Stimulated activated CD4-positive, alpha-beta T cell treated with anti-CD3 and anti-CD28 coated beads, TNF-alpha, amount 100 ng/mL, for 4 hours (primary cell): ENCODE data around the gene EDC4.
"Not testable (repeated sequence)": the region's sequence is repeated elsewhere in the genome, so short reads cannot be mapped to it uniquely, and the experiment has no call there.

Experiments used
- DNase-seq, 3 experiments: peaks; one replicate each; pipeline ENCODE4 v3.0.0-alpha.2; 2020; ENCODE audit warnings: low read depth in 3 of 3

EDC4 gene, protein sequence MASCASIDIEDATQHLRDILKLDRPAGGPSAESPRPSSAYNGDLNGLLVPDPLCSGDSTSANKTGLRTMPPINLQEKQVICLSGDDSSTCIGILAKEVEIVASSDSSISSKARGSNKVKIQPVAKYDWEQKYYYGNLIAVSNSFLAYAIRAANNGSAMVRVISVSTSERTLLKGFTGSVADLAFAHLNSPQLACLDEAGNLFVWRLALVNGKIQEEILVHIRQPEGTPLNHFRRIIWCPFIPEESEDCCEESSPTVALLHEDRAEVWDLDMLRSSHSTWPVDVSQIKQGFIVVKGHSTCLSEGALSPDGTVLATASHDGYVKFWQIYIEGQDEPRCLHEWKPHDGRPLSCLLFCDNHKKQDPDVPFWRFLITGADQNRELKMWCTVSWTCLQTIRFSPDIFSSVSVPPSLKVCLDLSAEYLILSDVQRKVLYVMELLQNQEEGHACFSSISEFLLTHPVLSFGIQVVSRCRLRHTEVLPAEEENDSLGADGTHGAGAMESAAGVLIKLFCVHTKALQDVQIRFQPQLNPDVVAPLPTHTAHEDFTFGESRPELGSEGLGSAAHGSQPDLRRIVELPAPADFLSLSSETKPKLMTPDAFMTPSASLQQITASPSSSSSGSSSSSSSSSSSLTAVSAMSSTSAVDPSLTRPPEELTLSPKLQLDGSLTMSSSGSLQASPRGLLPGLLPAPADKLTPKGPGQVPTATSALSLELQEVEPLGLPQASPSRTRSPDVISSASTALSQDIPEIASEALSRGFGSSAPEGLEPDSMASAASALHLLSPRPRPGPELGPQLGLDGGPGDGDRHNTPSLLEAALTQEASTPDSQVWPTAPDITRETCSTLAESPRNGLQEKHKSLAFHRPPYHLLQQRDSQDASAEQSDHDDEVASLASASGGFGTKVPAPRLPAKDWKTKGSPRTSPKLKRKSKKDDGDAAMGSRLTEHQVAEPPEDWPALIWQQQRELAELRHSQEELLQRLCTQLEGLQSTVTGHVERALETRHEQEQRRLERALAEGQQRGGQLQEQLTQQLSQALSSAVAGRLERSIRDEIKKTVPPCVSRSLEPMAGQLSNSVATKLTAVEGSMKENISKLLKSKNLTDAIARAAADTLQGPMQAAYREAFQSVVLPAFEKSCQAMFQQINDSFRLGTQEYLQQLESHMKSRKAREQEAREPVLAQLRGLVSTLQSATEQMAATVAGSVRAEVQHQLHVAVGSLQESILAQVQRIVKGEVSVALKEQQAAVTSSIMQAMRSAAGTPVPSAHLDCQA (N-terminal part only)

DNA sequence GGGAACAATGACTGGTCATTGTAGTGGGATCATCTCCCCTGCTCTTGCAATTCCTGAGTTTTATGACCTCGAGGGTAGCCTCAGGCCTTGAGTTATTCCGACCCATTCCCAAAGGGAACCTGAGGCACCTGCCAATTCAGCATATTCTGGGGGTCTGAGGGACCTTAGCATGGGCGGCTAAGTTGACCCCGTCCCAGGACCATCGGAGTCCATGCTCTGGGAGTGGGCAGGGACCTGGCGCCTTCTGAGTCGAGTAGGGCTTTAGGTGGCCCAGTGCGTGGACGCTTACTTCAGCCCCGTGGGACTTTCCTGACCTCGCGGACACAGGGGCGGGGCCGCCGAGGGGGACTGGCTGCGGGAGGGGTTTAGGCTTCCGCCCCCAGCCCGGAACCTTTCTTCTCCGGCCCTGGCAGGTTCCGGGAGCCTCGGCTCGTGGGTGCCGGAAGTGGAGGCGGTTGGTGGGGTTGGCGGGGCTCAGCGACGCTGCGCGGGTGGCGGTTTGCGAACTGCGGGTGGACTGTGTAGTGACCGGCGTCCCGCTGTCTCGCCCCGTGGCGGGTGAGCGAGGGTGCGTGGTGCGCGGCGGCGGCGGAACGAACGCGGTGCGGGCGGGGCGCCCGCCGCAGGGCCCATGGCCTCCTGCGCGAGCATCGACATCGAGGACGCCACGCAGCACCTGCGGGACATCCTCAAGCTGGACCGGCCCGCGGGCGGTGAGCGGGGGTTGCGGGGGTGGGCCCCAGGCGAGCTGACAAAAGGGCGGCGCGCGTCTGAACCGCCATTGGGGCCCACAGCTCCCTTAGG, at the start of gene EDC4:
Gene EDC4 (plus strand): TSS at position 422 of the 804 bp plus-strand sequence. CDS start 210 bp downstream, at position 632.
- DNase-seq, result peak; percentile 81 to 88 (median 82)

DNA sequence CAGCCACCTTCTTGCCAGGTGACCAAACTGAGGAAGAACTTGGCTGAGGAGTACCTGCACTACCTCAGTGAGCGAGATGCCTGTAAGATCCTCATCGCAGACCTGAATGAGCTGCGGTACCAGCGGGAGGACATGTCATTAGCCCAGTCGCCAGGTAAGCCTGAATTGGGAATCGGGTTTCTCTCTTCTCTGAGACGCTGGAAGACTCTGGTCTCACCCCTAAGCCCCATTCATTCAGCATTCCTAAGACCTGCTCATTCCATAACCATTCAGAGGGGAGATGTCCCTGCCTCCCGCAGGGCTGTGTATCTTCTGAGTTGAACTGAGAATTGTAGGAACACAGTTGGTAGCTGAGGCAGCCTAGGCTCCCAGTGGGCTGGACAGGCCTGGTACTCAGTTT, 47.7 kb upstream of the EDC4 start:
- DNase-seq, result no peak

DNA sequence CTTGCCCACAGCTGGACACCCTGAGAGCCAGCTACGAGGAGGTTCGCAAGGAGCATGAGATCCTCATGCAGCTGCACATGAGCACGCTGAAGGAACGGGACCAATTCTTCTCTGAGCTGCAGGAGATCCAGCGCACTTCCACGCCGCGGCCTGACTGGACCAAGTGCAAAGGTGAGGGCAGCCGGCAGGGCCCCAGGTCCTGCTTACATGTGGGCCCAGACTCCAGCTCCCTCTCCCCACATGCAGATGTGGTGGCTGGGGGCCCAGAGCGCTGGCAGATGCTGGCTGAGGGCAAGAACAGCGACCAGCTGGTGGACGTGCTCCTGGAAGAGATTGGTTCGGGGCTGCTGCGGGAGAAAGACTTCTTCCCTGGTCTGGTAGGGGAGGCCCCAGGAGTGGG, 46.9 kb upstream of the EDC4 start:
- DNase-seq, result no peak

DNA sequence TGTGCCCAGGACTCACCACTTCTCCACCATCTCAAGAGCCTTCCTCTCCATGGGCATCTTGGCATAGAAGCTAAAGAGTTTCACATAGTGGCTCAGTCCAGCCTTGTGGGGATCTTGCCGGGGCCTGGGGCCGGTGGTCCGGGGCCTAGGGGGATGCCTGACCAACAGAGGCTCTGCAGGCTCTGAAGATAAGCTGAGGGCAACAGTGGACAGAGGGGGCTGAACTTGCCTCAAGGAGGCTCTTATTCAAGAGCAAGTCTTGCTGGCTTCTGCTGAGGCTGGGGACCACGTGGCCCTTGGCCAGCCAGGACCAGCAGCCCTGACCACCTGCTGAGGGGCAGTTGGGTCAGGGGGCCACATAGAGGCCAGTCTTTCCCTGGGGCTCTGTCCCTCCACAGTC, 44.2 kb upstream of the EDC4 start:
- no peak for DNase-seq

DNA sequence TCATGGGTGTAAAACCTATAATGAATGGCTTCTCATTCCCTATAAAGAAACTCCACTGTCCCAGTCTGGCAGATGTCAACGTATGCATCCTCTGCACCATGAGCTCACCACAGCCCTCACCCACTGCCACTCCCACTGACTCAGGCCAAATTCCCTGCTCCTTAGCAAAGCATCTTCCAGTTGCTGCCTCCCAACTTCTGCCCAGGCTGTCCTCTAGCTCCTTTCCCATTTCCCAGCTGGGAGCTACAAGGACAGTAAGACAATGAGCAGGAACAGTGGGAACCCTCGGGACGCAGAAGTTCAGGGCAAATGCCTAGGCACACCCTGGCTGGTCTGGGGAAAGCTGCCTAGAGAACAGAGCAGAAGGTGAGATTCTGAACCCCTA, 39.8 kb upstream of the EDC4 start:
- DNase-seq, result no peak

DNA sequence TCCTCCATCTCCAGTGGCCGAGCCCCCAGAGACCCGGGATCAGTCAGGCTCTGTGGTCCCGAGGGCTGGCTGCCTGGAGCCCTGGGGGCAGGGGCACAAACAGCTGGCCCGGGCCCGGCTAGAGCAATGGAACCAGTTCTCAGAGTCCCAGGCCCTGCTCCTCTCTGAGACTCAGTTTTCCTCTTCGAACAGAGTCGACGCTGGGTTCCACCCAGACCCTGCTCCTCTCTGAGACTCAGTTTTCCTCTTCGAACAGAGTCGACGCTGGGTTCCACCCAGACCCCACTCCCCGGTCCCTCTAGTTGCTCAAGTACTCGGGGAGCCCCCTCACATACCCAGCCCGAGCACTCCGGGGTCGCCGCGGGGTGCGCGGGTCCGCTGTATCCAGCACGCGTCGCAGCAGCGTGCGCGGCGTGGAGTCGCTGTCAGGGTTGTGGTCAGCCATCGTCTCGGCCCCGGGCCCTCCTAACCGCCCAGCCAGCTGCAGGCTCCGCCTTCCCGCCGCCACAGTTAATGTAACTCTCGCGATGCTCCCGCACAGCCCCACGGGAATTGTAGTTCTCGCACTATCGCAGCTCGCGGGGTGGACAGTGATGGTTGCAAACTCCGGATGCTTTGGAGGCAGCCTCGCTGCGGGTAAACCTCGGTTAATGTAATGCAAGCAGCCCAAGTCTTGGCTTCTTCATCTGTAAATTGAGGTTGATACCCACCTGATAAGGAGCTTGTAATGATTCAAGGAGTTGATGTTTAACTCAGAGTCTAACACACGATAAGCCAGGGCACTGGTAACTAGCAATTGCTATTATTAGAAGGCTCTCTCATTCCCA, 39.2 kb upstream of the EDC4 start:
- peak; percentile 80 to 87 (median 86) for DNase-seq

DNA sequence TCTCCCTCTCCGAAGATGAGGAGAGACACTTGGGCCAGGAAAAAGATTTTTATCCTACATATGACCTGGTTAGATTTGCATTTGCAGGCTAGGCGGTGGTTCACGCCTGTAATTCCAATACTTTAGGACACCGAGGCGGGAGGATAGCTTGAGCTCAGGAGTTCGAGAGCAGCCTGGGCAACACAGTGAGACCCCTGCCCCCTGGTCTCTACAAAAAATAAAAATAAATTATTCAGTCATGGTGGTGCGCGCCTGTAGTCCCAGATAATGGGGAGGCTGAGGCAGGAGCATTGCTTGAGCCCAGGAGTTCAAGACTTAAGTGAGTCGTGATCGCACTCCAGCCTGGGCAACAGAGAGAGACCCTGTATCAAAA, 38.6 kb upstream of the EDC4 start:
- DNase-seq, result no peak

DNA sequence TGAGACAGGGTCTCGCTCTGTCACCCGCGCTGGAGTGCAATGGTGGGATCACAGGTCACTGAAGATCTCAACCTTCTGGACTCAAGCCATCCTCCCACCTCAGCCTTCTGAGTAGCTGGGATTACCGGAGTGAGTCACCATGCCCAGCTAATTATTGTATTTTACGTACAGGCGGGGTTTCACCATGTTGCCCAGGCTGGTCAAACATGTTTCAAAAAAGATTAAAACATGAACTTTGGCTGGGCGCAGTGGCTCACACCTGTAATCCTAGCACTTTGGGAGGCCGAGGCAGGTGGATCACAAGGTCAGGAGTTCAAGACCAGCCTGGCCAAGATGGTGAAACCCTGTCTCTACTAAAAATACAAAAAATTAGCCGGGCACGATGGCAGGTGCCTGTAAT, 35.7 kb upstream of the EDC4 start:
- not testable (repeated sequence) for DNase-seq

DNA sequence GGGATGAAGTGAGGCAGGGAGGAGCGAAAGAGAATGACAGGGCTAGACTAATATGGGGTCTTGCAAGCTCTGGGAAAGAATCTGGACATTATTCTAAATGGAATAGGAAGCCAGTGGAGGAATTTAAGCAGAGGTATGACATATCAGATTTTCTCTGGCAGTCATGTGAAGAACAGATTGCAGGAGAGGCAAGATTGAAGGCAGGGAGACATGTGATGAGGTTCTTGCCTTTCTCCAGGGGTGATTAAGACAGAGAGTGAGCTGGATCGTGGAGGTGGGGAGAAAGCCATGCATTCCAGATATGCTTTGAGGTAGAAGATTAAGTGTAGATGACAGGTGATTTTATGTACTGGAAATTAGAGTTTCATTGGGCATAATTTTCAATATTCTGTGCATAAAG, 35.0 kb upstream of the EDC4 start:
- DNase-seq, result no peak

DNA sequence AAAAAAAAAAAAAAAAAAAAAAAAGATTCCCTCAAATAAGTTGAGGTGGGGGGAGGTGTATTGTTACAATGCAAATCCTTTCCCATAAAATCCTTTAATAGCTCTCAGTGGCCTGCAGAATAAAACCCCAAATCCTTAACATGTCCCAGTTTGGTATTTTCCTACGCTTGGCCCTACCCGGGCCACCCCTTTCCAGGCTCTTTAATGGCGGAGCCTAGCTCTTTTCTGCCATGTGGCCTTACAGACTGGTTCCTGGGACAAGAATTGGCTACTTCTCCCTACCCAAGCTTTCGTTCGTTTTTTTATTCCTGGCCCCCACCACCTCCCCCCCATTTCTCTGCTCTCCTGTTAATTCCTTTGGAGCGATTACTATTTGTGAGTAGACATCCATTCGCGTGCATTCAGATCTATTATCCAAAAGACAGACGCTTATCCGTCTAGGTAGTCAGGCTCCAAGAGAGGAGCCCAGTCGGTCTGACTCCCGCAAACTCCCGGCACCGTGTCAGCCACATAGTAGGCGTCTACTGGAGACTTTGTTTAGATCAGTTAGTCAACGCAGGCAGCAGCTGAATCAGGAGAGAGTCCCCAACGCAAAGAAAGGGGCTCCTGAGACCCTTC, 31.5 kb upstream of the EDC4 start:
- DNase-seq, result no peak

DNA sequence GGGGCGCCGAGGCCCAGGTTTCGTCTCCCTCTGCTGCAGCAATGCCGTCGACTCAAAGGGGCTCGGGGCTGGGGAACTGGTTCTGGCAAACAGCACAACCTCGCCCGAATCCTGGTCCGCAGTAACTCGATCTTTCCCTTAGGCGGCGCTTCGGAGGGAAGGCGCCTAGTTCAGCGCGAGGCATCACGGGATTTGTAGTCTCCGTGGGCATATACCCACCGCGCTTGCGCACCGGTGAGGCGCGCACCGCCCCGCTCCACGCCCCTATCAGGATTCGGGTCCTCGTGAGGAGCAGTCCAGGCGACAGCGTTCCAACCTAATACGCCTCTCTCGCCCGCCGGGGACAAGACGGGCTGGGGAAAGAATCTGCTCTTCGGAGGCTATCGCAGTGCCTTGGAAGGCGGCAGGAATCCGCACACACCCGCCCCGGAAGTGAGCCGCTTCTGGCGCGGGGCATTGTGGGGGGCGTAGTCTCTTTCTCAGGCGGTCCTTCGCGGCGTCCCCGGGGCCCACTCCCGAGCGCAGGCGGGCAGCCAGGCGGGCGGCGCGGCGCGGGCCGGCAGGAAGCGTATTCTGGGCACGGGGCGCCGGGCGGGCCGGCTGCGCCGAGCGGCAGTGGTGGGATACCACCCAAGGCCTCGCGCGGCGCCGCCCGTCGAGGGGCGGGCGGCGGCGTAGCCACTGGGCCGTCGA, 30.9 kb upstream of the EDC4 start, which contains the start of gene THAP11:
Gene THAP11 (plus strand): TSS at position 505 of the 693 bp plus-strand sequence. CDS start 235 bp downstream, outside the sequence.
- peak; percentile 84 to 91 (median 88) for DNase-seq

DNA sequence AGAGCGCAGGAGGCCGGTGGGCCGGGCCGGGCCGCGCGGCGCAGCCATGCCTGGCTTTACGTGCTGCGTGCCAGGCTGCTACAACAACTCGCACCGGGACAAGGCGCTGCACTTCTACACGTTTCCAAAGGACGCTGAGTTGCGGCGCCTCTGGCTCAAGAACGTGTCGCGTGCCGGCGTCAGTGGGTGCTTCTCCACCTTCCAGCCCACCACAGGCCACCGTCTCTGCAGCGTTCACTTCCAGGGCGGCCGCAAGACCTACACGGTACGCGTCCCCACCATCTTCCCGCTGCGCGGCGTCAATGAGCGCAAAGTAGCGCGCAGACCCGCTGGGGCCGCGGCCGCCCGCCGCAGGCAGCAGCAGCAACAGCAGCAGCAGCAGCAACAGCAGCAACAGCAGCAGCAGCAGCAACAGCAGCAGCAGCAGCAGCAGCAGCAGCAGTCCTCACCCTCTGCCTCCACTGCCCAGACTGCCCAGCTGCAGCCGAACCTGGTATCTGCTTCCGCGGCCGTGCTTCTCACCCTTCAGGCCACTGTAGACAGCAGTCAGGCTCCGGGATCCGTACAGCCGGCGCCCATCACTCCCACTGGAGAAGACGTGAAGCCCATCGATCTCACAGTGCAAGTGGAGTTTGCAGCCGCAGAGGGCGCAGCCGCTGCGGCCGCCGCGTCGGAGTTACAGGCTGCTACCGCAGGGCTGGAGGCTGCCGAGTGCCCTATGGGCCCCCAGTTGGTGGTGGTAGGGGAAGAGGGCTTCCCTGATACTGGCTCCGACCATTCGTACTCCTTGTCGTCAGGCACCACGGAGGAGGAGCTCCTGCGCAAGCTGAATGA, 30.1 kb upstream of the EDC4 start:
- peak; percentile 18 to 39 (median 27) for DNase-seq

DNA sequence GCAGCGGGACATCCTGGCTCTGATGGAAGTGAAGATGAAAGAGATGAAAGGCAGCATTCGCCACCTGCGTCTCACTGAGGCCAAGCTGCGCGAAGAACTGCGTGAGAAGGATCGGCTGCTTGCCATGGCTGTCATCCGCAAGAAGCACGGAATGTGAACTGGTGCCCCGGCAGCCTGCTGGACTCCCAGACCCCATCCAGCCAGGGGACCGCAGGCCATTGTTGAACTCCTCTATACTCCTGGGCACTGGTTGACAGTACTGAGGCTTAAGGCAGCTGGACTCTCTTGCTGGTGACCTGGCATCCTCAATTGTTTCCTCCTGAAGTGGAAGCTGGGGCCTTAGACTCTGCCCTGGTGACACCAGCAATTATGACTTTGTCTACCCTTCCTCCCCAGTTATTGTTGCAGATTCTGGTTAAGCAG, 29.5 kb upstream of the EDC4 start:
- DNase-seq, result peak in 1 of 3 experiments; percentile 29

DNA sequence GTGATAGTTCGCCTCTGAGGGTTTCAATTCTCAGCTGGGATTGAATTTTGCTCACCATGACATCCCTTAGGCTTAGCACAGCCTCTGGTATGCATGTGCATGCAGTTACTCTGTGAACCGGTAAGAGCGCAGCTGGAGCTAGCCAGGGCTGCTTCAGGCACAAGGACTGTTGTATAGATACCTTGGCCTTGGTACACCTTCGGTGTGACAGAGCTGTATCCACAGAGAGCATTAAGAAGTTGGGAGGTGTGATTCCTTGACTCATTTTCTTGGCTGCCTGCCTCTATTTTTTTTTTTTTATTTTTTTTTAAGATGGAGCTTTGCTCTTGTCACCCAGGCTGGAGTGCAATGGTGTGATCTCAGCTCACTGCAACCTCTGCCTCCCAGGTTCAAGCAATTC, 28.4 kb upstream of the EDC4 start:
- no peak for DNase-seq

DNA sequence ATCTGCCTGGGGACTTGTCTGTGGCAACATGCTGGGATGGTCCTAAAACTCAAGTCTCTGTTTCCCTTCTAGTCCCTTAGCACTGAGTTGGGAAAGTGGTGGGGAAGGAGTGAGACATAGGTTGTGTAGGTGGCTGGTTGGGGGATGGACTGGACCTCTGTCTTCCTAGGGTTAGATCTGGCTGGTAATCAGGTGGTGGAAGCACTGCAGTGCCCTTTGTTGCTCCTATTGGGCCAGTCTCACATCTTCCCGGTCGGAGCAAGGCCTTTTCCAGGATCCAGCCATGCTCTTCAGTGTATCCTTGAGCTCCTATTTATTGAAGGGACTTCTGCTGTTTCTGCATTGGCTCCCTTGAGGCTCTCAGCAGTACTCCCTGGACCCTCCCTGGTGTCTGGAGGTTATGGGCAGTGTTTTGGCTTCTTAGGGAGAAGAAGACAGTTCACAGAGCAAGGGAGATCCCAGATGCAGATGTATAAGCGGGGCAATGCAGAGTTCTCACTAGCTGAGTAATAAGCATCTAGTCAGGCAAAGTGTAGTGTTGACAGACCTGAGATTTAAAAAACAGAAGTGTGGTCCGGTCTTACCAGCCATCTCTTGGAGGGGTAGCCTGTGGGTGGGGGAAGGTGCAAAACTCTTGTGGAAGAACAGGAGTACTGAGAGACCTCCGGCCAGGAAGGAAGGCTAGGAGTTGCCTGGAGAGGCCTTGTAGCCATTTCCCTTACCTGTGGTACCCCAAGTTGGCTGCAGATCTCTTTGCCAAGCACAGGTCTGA, 27.4 kb upstream of the EDC4 start:
- DNase-seq, result no peak

DNA sequence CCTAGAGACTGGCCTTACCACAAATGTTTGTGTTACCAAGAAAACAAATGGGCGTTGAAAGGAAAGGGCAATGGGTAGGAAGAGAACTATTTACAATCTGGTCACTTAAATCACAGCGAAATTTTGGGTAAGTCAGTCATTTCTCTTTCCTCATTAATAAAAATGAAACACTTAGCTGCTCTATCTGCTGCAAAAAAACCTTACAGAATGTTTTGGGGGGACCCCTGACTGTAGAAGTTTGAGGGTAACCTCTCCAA, 26.9 kb upstream of the EDC4 start:
- DNase-seq, result no peak

DNA sequence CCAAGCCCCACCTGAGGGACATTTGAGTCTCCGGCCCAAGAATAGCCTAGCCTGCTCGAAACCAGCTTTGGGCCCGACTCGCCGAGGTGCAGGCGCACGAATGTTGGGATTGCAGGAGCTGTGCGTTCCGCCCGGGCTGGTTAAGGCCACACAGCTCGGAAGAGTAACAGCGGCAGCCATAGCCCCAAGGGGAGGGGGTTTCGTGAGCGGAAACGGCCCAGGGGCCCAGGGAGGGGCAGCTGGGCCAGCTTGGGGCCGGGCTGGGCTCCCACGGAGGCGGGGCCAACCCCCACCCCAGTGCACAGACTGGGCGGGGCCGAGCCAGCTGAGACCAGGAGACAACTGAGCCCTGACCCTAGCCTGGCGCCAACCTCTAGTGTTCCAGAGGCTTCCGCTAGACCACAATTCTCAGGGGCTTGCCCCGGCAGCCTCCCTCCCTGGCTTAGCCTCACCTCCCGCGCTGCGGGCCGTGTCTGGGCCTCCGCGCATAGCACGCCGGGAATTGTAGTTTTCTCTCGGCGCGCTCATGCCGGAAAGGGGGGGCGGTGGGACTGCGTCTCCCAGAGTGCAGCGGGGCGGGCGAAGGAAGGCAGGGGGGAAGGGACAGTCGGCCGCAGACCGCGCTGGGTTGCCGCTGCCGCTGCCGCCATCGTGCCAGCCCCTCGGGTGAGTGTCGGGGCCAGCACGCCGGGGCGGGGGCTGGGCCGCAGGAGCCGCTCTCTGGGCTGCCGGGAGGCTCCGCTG, 26.4 kb upstream of the EDC4 start, which contains the start of gene NUTF2:
Gene NUTF2 (plus strand): TSS at position 614 of the 744 bp plus-strand sequence. CDS start 18,198 bp downstream, outside the sequence.
- peak; percentile 87 to 92 (median 90) for DNase-seq
